GM21381 (cell line): Measurements from ENCODE around the gene RGL2.
"Not testable (repeated sequence)": the region's sequence is repeated elsewhere in the genome, so short reads cannot be mapped to it uniquely, and the experiment has no call there.

ENCODE experiments used
- ATAC-seq: cut with Tn5 transposase; IDR thresholded peaks from one replicate; pipeline ENCODE4 v1.9.1; 2021; ENCODE audit warnings: mild to moderate bottlenecking, moderate library complexity; ENCODE audit not compliant: unreplicated experiment

RGL2 gene

GRCh38 chr6:33275795-33276580, 22.8 kb downstream of the RGL2 start:
- ATAC-seq: not testable (repeated sequence)

GRCh38 chr6:33273924-33274902, 24.5 kb downstream of the RGL2 start:
- ATAC-seq: no peak

- ATAC-seq: no peak
Measured at GRCh38 chr6:33273129-33273923, 25.4 kb downstream of the RGL2 start.

DNA sequence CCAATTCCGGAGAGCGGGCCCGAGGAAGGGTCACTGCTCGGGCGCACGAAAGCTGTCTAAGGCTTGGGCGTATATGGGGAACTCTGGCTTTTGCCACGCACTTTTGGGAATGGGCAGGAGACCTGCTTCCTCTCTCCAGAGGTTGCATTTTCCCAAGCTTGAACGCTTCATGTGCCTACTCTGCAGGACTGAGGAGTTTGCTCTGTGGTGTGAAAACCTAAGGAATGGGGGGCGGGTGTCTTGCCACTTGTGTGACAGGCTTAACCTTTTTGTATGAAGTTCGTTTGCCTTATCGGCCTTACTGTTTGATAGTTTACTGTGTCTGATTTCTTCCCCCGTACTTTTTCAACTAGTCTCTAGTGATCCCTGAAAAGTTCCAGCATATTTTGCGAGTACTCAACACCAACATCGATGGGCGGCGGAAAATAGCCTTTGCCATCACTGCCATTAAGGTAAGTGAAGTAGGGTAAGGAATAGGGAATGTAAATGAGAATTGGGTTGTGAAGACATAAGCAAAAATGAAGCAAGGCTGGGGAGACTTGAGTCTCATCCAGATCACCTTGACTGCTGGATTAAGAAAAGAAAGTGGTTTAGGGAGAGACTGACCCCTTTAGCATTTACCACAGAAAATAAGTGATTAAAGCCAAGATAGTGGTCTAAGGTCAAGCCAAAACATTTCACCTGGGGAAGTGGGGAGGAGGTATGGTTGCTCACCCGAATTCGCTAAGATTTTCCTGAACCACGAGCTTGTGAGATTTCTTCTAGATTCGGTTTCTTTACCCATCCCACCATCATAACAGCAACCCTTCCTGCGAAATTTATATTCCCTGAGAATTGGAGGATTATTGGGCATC, 26.2 kb downstream of the RGL2 start:
- no peak for ATAC-seq

DNA sequence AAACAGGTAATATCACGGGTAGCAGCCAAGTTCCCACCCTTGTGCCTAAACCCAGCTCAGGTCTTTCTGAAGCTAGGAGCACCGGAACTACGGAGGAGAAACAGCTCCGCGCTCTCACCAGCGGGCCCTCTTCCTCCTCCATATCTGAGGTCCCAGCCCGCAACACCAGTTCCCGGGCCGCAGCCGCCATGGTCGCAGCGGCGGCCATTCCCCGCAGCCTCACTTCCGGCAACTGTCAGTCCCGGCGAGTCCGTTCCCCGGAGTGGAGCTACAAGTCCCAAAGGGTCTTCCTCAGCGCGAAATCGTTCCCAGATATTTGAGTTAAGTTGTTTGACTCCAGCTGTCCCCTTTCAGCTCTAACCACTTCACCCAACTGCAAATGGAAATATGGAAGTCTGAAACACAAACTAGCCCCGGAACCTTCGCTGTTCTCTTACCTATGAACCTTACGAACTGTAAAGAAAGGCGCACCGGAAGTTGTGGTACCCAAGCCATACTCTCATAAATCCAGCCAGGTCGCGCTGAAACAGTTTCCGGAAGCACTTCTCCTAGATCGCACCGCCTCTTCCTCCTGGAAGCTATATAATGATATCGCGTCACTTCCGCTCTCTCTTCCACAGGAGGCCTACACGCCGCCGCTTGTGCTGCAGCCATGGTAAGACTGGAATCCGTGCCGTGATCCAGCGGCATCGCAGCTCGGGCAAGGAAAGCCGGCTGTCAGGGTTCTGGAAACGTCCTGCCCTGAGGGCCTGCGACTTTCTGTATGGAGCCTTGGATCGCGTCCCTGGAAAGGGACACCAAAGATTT, 27.1 kb downstream of the RGL2 start, which contains the start of the genes RPS18 and VPS52:
Gene RPS18, plus strand, starts transcription at position 608 of the 807 bp plus-strand sequence. Its CDS starts 45 bp downstream, at position 653.
Gene VPS52, minus strand, starts transcription at position 409 of the 807 bp plus-strand sequence. Its CDS starts 201 bp downstream, at position 208.
- ATAC-seq: peak; percentile 75

GRCh38 chr6:33271117-33271467, 27.6 kb downstream of the RGL2 start:
- no peak for ATAC-seq

- ATAC-seq: no peak
Measured at GRCh38 chr6:33264015-33264414, 34.7 kb downstream of the RGL2 start.

DNA sequence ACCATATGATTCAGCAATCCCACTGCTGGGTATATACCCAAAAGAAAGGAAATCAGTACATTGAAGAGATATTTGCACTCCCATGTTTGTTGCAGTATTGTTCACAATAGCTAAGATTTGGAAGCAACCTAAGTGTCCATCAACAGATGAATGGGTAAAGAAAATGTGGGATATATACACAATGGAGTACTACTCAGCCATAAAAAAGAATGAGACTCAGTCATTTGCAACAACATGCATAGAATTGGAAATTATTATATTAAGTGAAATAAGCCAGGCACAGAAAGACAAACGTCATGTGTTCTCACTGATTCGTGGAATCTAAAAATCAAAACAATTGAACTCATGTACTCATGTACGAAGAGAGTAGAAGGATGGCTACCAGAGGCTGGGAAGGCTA, 36.3 kb downstream of the RGL2 start:
- not testable (repeated sequence) for ATAC-seq

GRCh38 chr6:33259032-33259431, 39.7 kb downstream of the RGL2 start:
- no peak for ATAC-seq

- ATAC-seq: no peak
Measured at GRCh38 chr6:33254591-33254990, 44.2 kb downstream of the RGL2 start.

DNA sequence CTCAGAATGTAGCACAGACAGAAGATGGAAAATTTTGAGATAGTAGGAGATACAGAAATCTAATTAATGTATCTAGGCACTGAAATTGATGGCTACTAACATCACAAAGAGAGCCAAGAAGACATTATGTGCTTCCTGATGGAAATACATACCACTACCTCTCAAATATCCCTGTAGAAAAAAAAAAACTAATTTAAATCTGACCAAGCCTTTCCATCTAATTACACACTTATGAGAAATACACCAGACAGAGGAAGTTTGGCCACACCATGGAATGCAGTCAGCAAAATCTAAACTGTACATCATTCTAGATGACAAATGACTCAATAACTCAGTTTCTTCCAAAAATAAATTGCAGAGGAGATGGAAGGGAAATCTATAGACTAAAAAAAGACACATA, 46.0 kb downstream of the RGL2 start:
- ATAC-seq: no peak

- no peak for ATAC-seq
Measured at GRCh38 chr6:33251395-33252012, 47.2 kb downstream of the RGL2 start.

DNA sequence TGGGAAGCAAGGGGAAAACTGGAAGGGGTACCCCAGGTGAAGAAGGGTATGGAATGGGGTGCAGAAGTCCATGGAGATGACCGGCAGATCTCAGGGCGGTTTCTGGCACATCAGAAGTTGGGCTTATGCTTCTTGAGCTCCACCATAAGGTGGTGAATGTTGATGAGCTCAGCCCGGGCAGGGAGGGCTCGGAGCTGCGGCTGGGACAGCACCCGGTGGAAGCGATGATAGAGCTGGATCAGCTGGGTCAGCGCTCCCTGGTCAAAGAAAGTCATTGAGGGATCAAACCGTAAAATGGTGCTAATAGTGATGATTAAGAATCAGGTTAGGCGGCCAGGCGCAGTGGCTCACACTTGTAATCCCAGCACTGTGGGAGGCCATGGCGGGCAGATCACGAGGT, 48.0 kb downstream of the RGL2 start:
- ATAC-seq: no peak

DNA sequence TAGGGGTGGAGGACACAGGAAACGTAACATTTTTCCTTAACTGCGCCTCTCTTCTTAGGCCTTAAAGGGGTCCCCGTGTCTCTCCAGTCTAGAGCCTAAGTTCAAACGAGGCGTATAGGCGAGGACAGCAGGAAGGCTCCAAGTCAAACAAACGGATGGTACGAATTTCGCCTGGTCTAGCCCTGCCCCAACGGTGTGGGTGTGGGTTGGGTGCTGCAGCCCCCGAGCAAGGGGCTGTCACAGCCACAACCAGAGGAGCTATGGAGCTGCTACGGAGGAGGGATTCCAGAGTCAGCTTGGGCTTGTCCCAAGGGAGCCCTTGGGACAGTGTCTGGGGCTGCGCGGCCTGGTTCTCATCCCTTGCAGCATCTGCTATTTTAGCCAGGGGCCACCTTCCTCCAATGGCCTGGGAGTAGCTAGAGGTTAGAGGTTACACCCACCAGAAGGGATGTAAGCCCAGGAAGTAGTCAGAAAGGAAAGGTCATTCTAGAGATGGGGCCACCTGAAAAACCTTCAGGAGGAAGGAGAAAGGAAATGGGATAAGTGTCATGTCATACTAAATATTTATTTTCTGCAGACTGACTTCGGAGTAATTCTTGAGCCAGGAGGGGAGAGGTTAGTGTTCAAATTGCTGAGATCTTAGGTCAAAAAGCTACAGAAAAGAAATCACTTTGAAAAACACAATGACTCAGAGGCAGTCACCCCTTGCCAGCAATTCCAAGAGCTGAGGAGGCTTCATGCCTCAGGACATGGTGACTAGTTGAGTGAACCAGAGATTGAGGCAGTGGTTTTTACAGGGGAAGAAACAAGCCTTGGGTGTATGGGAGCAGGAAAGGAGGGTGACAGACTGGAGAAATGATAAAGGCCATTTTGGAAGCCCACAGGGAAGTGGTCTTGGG, 48.8 kb downstream of the RGL2 start:
- ATAC-seq: no peak

- ATAC-seq: peak; percentile 87
Measured at GRCh38 chr6:33248932-33249731, 49.6 kb downstream of the RGL2 start.

DNA sequence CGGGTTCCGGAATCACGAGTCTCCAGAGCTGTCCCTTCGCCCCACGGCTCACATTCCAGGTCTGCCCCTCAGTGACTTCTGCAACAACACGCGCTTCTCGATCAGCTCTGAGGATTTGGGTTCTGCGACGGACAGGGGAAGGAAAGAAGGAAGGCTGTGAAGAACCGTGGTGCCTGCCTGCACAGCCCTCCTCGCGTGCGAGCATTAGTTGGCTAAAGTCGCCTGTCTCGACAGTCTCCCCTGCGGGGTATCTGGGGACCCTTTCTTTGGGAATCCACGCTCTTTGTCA, 50.2 kb downstream of the RGL2 start:
- no peak for ATAC-seq
